8988T (cell line): ENCODE data around the gene TPST2.

ENCODE experiments used
- DNase-seq: peaks from one replicate; pipeline ENCODE4 v3.0.0; 2011

Gene TPST2

GRCh38 chr22:26553056-26553752 is 36.7 kb downstream of the TPST2 start:
- peak; percentile 44 for DNase-seq

GRCh38 chr22:26552466-26552865 is 37.5 kb downstream of the TPST2 start:
- DNase-seq, result no peak

- DNase-seq, result no peak
These were observed 38.4 kb downstream of the TPST2 start for GRCh38 chr22:26551568-26551967.

GRCh38 chr22:26550498-26551033 is 39.4 kb downstream of the TPST2 start:
- DNase-seq, result no peak

- DNase-seq, result no peak
These were observed 39.9 kb downstream of the TPST2 start for GRCh38 chr22:26549902-26550497.

GRCh38 chr22:26548984-26549383 is 40.9 kb downstream of the TPST2 start:
- no peak for DNase-seq

GRCh38 chr22:26548303-26548702 is 41.6 kb downstream of the TPST2 start:
- no peak for DNase-seq

GRCh38 chr22:26547837-26548236 is 42.1 kb downstream of the TPST2 start:
- DNase-seq, result no peak

GRCh38 chr22:26547426-26547825 is 42.5 kb downstream of the TPST2 start:
- DNase-seq, result no peak

GRCh38 chr22:26546282-26546681 is 43.6 kb downstream of the TPST2 start:
- no peak for DNase-seq

GRCh38 chr22:26545827-26546226 is 44.1 kb downstream of the TPST2 start:
- no peak for DNase-seq

GRCh38 chr22:26545385-26545784 is 44.5 kb downstream of the TPST2 start:
- no peak for DNase-seq

GRCh38 chr22:26544489-26544888 is 45.4 kb downstream of the TPST2 start:
- no peak for DNase-seq

- DNase-seq, result no peak
These were observed 47.1 kb downstream of the TPST2 start for GRCh38 chr22:26542831-26543230.

- no peak for DNase-seq
These were observed 48.6 kb downstream of the TPST2 start for GRCh38 chr22:26541167-26541819.

GRCh38 chr22:26540119-26540518 is 49.8 kb downstream of the TPST2 start:
- no peak for DNase-seq

- DNase-seq, result no peak
These were observed 53.2 kb downstream of the TPST2 start for GRCh38 chr22:26536762-26537134.

- DNase-seq, result no peak
These were observed 53.7 kb downstream of the TPST2 start for GRCh38 chr22:26536056-26536761.

GRCh38 chr22:26535603-26535908 is 54.4 kb downstream of the TPST2 start:
- DNase-seq, result no peak

- no peak for DNase-seq
These were observed 54.9 kb downstream of the TPST2 start for GRCh38 chr22:26534874-26535602.

GRCh38 chr22:26534171-26534855 is 55.6 kb downstream of the TPST2 start:
- DNase-seq, result no peak

GRCh38 chr22:26529345-26529744 is 60.6 kb downstream of the TPST2 start:
- no peak for DNase-seq
